OCI-LY3 (cell line): ENCODE measurements around the gene PLXDC2.

Experiments
- H2AFZ ChIP-seq: fragments of 200-600, 300-600 bp; shearing (Covaris generic); 2 replicates; pipeline ENCODE4 v1.6.0; 2014; ENCODE audit warnings: antibody characterized with exemption, low read depth, low read length
- H3K27ac ChIP-seq: fragments of 200-600, 300-600 bp; sonication (generic); 2 replicates; pipeline ENCODE4 v1.5.1; 2014; ENCODE audit warnings: mild to moderate bottlenecking, low read length, moderate library complexity, mixed read lengths
- H3K27me3 ChIP-seq: fragments of 200-600, 300-600 bp; sonication (generic); 2 replicates; pipeline ENCODE4 v1.6.1; 2014; ENCODE audit warnings: low read depth, low read length, mixed read lengths
- H3K36me3 ChIP-seq: fragments of 200-600, 300-600 bp; sonication (generic); replicated peaks from 2 replicates; pipeline ENCODE3; 2014; ENCODE audit warnings: low read depth, low read length, mixed read lengths
- H3K4me1 ChIP-seq: fragments of 300-600, 200-600 bp; sonication (generic); 2 replicates; pipeline ENCODE4 v1.6.1; 2014; ENCODE audit warnings: low read length, mixed read lengths
- H3K4me2 ChIP-seq: fragments of 200-600, 300-600 bp; sonication (generic); 2 replicates; pipeline ENCODE4 v1.6.1; 2014; ENCODE audit warnings: low read length, mixed read lengths
- H3K4me3 ChIP-seq: fragments of 300-600, 200-600 bp; sonication (generic); 2 replicates; pipeline ENCODE4 v1.5.1; 2014; ENCODE audit warnings: antibody characterized with exemption, mild to moderate bottlenecking, low read length, moderate library complexity
- H3K79me2 ChIP-seq: fragments of 300-600, 200-600 bp; shearing (Covaris generic); 2 replicates; pipeline ENCODE4 v1.6.1; 2014; ENCODE audit warnings: mild to moderate bottlenecking, low read length, mixed read lengths
- H3K9ac ChIP-seq: fragments of 300-600, 200-600 bp; shearing (Covaris generic); 2 replicates; pipeline ENCODE4 v1.6.0; 2014; ENCODE audit warnings: mild to moderate bottlenecking, low read length, moderate library complexity
- H3K9me3 ChIP-seq: fragments of 200-600, 300-600 bp; shearing (Covaris generic); 2 replicates; pipeline ENCODE4 v1.6.1; 2014; ENCODE audit warnings: low read length, mixed read lengths; ENCODE audit not compliant: insufficient read depth
- H4K20me1 ChIP-seq: fragments of 200-600, 300-600 bp; sonication (generic); 2 replicates; pipeline ENCODE4 v1.6.1; 2016; ENCODE audit warnings: low read length, mixed read lengths; ENCODE audit not compliant: insufficient read depth
- CTCF ChIP-seq: fragments of 200-600, 300-600 bp; sonication (generic); IDR thresholded peaks from 2 replicates; pipeline ENCODE4 v1.5.1; 2014; ENCODE audit warnings: antibody characterized with exemption, low read length, low read depth
- EZH2phosphoT487 ChIP-seq: fragments of 200-600 bp; shearing (Covaris generic); IDR thresholded peaks from 2 replicates; pipeline ENCODE4 v1.6.1; 2018; ENCODE audit warnings: antibody characterized with exemption, mixed run types, low read depth

The PLXDC2 gene

DNA sequence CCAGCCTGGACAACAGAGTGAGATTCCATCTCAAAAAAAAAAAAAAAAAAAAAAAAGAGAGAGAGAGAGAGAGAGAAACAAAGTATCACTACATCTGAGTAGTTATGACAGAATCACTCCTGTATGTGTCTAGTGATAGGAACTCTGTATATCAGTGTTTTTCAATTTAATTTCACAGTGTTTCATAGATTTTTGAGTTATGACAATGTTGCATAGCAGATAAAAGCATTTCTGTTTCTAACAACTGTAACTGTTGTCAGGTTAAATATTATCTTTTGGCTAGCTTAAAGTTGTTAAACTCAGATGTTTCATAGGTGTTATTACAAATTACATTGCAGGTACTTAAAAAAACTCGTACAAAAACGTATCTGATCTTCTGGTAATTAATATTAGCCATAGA lies 60.3 kb downstream of the PLXDC2 start:
- Histone ChIP-seq H2AFZ (no peak overlapping the region), H3K79me2 (no peaks in the 10 kb centered on the region), H4K20me1 (no peaks in the 10 kb centered on the region), H3K27me3 (no peaks in the 10 kb centered on the region), H3K4me1 (no peaks in the 10 kb centered on the region), H3K9me3 (no peaks in the 10 kb centered on the region), H3K4me2 (no peak overlapping the region), H3K27ac (no peak overlapping the region), H3K9ac (no peak overlapping the region), H3K4me3 (no peak overlapping the region), H3K36me3 (no peaks in the 10 kb centered on the region)
- TF ChIP-seq CTCF = no peak
- TF ChIP-seq EZH2phosphoT487 = no peak

DNA sequence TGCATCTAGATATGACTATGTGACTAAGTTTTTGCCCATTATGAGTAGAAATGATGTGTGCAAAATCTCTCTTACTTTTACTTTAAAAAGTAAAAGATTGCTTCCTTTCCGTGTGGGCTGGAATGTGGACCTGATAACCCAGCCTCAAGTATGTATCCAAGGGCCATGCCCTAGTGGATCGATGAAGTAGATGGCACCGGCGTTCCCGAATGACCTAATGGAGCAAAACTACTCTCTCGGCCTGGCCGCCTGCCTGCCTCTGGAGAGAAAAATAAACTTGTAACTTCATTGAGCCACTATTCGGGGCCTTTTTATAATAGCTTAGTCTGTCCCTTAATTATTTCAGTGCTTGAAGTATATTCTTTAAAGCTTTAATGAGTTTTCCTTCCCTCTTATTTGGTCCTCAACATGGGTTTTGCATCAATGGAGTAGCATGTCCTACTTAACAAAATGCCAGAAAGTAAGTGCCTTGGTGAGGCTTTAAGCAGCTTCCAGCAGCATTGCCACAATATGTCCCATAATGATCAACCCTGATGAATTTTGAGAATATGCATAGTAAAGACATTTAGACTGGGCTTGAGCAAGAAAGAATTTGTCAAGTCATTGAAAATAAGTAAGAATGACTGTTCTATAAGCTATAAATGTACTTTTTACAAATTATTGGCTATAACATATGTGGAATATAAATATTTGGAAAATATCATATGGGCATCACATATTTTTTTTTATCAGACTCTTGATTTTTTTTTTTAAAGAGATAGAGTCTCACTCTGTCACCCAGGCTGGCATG lies 61.4 kb downstream of the PLXDC2 start:
- Histone ChIP-seq H3K4me1 (no peaks in the 10 kb centered on the region), H3K27me3 (no peaks in the 10 kb centered on the region), H3K4me3 (no peak overlapping the region), H2AFZ (no peak overlapping the region), H3K4me2 (no peak overlapping the region), H3K36me3 (no peaks in the 10 kb centered on the region), H3K79me2 (no peaks in the 10 kb centered on the region), H3K9me3 (no peaks in the 10 kb centered on the region), H3K9ac (no peak overlapping the region), H3K27ac (no peak overlapping the region), H4K20me1 (no peaks in the 10 kb centered on the region)
- TF ChIP-seq EZH2phosphoT487 (no peak), CTCF (no peak)

DNA sequence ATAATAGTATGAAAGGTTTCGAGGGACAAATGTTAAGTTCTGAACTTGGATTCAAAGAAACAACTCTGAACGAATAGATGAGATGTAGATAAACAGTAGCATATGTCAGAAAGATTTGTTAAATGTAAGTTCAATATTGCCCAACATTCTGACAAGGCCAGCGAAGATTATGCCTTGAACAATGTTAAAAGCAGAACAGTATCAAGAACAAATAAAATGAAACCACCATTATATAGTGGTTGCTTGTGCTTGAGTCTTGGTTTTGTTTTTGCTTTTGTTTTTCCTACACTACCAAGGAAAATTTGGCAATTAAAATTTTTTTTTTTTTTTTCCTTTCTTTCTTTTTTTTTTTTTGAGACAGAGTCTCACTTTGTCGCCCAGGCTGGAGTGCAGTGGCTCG lies 66.4 kb downstream of the PLXDC2 start:
- Histone ChIP-seq H3K27me3 (no peaks in the 10 kb centered on the region), H3K36me3 (no peaks in the 10 kb centered on the region), H3K9me3 (no peaks in the 10 kb centered on the region)

More for the DNA sequence above, 66.4 kb downstream of the PLXDC2 start:
- no peak overlapping the region for H2AFZ ChIP-seq
- H3K4me1 ChIP-seq = no peaks in the 10 kb centered on the region
- no peak overlapping the region for H3K9ac ChIP-seq
- TF ChIP-seq CTCF (no peak), EZH2phosphoT487 (no peak)
- H4K20me1 ChIP-seq = no peaks in the 10 kb centered on the region
- no peak overlapping the region for H3K27ac ChIP-seq
- H3K79me2 ChIP-seq = no peaks in the 10 kb centered on the region
- no peak overlapping the region for H3K4me3 ChIP-seq
- H3K4me2 ChIP-seq = no peak overlapping the region
